ENCODE results near the gene FTMT. TPM values are rescaled to one million over a fixed set of nuclear protein-coding genes. Genes with fewer than 3 reads are reported as not detected.

Gene FTMT
- total RNA-seq, 1 donor from 2014 or later: not detected

DNA sequence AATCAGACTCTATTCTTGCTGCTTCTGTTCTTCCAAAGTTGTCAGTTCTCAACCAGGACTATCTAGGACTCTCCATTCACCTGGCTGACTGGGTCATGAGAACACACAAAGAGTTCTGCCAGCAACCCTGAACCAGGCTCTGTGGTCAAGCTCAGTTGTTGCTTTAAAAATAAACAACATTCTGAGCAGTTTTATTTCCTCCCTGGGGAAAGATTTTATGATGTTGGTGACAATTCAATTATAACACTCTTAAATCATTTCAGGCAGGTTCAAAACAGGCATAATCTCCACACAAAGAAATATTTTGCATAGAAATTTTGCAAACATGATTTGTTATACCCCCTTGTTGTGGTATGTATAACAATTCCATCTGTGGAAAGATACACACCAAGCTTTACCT, 36.0 kb downstream of the FTMT start:
- Mint-ChIP-seq H3K4me3 (no peak overlapping the region), H3K4me1 (no peaks in the 10 kb centered on the region), H3K27me3 (ENCODE audit: insufficient read depth, low read depth) (no peaks in the 10 kb centered on the region), H3K27ac (no peak overlapping the region), H3K36me3 (no peaks in the 10 kb centered on the region), H3K9me3 (no peaks in the 10 kb centered on the region)
- no peak overlapping the region for H3K4me3 ChIP-seq
- H3K4me1 ChIP-seq: no peaks in the 10 kb centered on the region
- no peaks in the 10 kb centered on the region for H3K27me3 ChIP-seq
- no peak overlapping the region for H3K4me2 ChIP-seq
- H3K36me3 ChIP-seq: no peaks in the 10 kb centered on the region
- H2AFZ ChIP-seq (replicated peaks): no peak overlapping the region
- no peaks in the 10 kb centered on the region for H4K20me1 ChIP-seq (ENCODE audit: low read depth)
- no peaks in the 10 kb centered on the region for H3K79me2 ChIP-seq (ENCODE audit: low read depth)
- no peak for DNase-seq (ENCODE audit: low spot score)
- TF ChIP-seq EZH2 (IDR thresholded peaks at IDR 0.05) (no peak), EZH2phosphoT487 (IDR thresholded peaks at IDR 0.05) (no peak)
- TF ChIP-seq, protein P1, sequence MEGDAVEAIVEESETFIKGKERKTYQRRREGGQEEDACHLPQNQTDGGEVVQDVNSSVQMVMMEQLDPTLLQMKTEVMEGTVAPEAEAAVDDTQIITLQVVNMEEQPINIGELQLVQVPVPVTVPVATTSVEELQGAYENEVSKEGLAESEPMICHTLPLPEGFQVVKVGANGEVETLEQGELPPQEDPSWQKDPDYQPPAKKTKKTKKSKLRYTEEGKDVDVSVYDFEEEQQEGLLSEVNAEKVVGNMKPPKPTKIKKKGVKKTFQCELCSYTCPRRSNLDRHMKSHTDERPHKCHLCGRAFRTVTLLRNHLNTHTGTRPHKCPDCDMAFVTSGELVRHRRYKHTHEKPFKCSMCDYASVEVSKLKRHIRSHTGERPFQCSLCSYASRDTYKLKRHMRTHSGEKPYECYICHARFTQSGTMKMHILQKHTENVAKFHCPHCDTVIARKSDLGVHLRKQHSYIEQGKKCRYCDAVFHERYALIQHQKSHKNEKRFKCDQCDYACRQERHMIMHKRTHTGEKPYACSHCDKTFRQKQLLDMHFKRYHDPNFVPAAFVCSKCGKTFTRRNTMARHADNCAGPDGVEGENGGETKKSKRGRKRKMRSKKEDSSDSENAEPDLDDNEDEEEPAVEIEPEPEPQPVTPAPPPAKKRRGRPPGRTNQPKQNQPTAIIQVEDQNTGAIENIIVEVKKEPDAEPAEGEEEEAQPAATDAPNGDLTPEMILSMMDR (IDR thresholded peaks at IDR 0.05): no peak
- no peak overlapping the region for H3K27ac ChIP-seq
- no peak overlapping the region for H3K9ac ChIP-seq
- no peaks in the 10 kb centered on the region for H3F3A ChIP-seq (ENCODE audit: low read depth)
- no peaks in the 10 kb centered on the region for H3K9me3 ChIP-seq (ENCODE audit: low read depth)

DNA sequence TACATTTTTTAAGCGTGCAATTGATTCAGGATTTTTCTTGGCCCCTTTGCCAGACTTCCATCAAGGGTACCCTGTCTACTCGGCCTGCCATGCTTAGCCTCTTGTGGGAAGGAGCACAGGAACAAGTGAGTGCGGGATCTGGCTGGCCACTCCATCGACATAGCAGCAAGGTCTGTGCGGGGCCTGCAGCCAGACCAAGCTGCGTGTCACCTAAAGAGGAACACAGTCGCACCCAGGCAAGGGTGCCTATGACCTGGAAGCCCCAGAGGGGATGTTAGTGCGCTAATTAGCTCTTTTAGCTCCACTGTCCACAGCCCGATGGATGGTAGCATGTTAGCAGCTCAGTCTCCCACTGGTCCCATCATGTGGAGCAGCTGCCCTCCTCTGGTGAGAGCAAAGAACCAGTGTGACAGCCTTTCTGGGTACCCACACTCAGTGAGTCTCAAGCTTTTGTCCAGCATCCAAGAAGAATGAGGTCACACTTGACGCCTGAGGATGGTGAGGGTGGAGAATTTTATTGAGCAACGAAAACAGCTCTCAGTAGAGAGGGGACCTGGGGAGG, 38.7 kb downstream of the FTMT start:
- H3K9ac ChIP-seq: no peak overlapping the region
- no peak overlapping the region for H3K4me3 ChIP-seq
- Mint-ChIP-seq H3K4me3 (no peak overlapping the region), H3K27ac (no peak overlapping the region), H3K27me3 (ENCODE audit: insufficient read depth, low read depth) (no peaks in the 10 kb centered on the region), H3K9me3 (no peaks in the 10 kb centered on the region), H3K4me1 (no peaks in the 10 kb centered on the region), H3K36me3 (no peaks in the 10 kb centered on the region)
- no peaks in the 10 kb centered on the region for H4K20me1 ChIP-seq (ENCODE audit: low read depth)
- no peak overlapping the region for H2AFZ ChIP-seq (replicated peaks)
- H3K79me2 ChIP-seq (ENCODE audit: low read depth): no peaks in the 10 kb centered on the region
- H3K27me3 ChIP-seq: no peaks in the 10 kb centered on the region
- no peaks in the 10 kb centered on the region for H3F3A ChIP-seq (ENCODE audit: low read depth)
- no peak overlapping the region for H3K4me2 ChIP-seq
- no peak for TF ChIP-seq EZH2phosphoT487 (IDR thresholded peaks at IDR 0.05)
- TF ChIP-seq, protein P1 (IDR thresholded peaks at IDR 0.05): peak; percentile 31
- no peaks in the 10 kb centered on the region for H3K36me3 ChIP-seq
- no peaks in the 10 kb centered on the region for H3K4me1 ChIP-seq
- no peak overlapping the region for H3K27ac ChIP-seq
- peak; percentile 26 for DNase-seq (ENCODE audit: low spot score)
- H3K9me3 ChIP-seq (ENCODE audit: low read depth): no peaks in the 10 kb centered on the region

DNA sequence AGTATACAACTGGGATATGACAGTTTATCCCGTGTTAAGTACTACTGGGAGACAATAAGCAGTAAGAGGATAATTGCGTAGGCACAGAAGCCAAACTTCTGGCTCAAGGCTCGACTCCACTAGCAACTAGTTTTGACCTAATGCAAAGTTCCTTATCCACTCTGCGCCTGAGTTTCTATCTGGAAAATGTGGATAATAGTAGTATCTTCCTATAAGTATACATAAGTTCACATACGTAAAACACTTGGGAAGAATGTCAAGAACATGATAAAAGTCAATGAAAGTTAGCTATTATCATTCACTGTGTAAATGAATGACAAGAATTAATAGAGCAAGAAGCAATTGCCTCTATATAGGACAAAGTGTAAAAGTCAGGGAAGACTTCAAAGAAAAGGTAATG, 45.7 kb downstream of the FTMT start:
- TF ChIP-seq, protein P1 (IDR thresholded peaks at IDR 0.05): no peak
- TF ChIP-seq EZH2phosphoT487 (IDR thresholded peaks at IDR 0.05) (no peak), EZH2 (IDR thresholded peaks at IDR 0.05) (no peak)
- Mint-ChIP-seq H3K4me1 (no peaks in the 10 kb centered on the region), H3K9me3 (no peaks in the 10 kb centered on the region), H3K36me3 (no peaks in the 10 kb centered on the region), H3K27me3 (ENCODE audit: insufficient read depth, low read depth) (no peaks in the 10 kb centered on the region), H3K4me3 (no peak overlapping the region), H3K27ac (no peak overlapping the region)
- no peak for DNase-seq (ENCODE audit: low spot score)
- no peaks in the 10 kb centered on the region for H3K9me3 ChIP-seq (ENCODE audit: low read depth)
- H3K27ac ChIP-seq: no peak overlapping the region
- no peaks in the 10 kb centered on the region for H4K20me1 ChIP-seq (ENCODE audit: low read depth)
- no peaks in the 10 kb centered on the region for H3K79me2 ChIP-seq (ENCODE audit: low read depth)
- no peak overlapping the region for H3K9ac ChIP-seq
- H3F3A ChIP-seq (ENCODE audit: low read depth): no peaks in the 10 kb centered on the region
- H2AFZ ChIP-seq (replicated peaks): no peak overlapping the region
- H3K27me3 ChIP-seq: no peaks in the 10 kb centered on the region
- H3K4me2 ChIP-seq: no peak overlapping the region
- no peaks in the 10 kb centered on the region for H3K4me1 ChIP-seq
- H3K36me3 ChIP-seq: no peaks in the 10 kb centered on the region
- H3K4me3 ChIP-seq: no peak overlapping the region

Data from neural progenitor cell (in vitro differentiated cells).